Uterus (tissue), 4 donors: ENCODE measurements around the gene WDR27. TPM values are rescaled to one million over a fixed set of nuclear protein-coding genes. Genes with fewer than 3 reads are reported as not detected.

ENCODE experiments used
- DNase-seq, 2 donors: peaks; one replicate each; pipeline ENCODE4 v3.0.0-alpha.2; 2019 to 2020
- H3K27ac ChIP-seq, 2 donors: fragments of 200-600 bp; sonication (generic); 1 replicate in 1 of 2; 2 replicates in 1 of 2; pipeline ENCODE4 v1.5.1; 2016 to 2018
- H3K27me3 ChIP-seq, 2 donors: fragments of 200-600 bp; sonication (generic); one replicate each; pipeline ENCODE4 v1.5.1; 2018 to 2019; ENCODE audit warnings: control low read depth in 1 of 2
- H3K36me3 ChIP-seq, 2 donors: fragments of 200-600 bp; sonication (generic); one replicate each; pipeline ENCODE4 v1.5.1; 2019; ENCODE audit warnings: control low read depth in 1 of 2
- H3K4me1 ChIP-seq, 2 donors: fragments of 200-600 bp; sonication (generic); one replicate each; pipeline ENCODE4 v1.5.1; 2018 to 2019; ENCODE audit warnings: control low read depth in 1 of 2
- H3K4me3 ChIP-seq, 2 donors: fragments of 200-600 bp; sonication (generic); 1 replicate in 1 of 2; 2 replicates in 1 of 2; pipeline ENCODE4 v1.5.1; 2018 to 2019; ENCODE audit warnings: mild to moderate bottlenecking in 1 of 2
- H3K9me3 ChIP-seq, 2 donors: fragments of 200-600 bp; sonication (generic); one replicate each; pipeline ENCODE4 v1.5.1; 2019; ENCODE audit warnings: control low read depth in 1 of 2
- CTCF ChIP-seq, 4 experiments: fragments of 200-600 bp in 2 of 4; fragments of 450-650 bp in 2 of 4; sonication (generic) in 2 of 4; IDR thresholded peaks; one replicate each; pipeline ENCODE4 v1.5.1; 2016 to 2019; ENCODE audit warnings: antibody characterized with exemption in 4 of 4, mild to moderate bottlenecking in 2 of 4, moderate library complexity in 1 of 4
- POLR2A ChIP-seq, 2 donors: fragments of 450-650 bp; IDR thresholded peaks; one replicate each; pipeline ENCODE4 v1.6.1; 2016; ENCODE audit warnings: antibody characterized with exemption in 2 of 2, mild to moderate bottlenecking in 1 of 2, moderate library complexity in 1 of 2
- intact Hi-C: fragments of 100-400 bp; cut with DNase I; formaldehyde crosslinking; loops from one replicate; pipeline ENCODE4 v1.15.1; 2023; ENCODE audit warnings: low total_unique reads
- total RNA-seq, 4 donors: library from RNA; depleted of rRNA in 3 of 4; stranded (reverse); fragments of >200 nt in 3 of 4; gene quantifications; one replicate each; pipeline versions ENCODE4 v1.1.0 to v1.2.4, GENCODE V29; 2014 to 2023
- donor health status: DM: yes; HTN: yes; CAD: no.

Gene WDR27
- total RNA-seq, 4 donors from 2014 or later, result 41.8 to 69.7 (median 59.7) TPM

GRCh38 chr6:169738204-169738975, 36.6 kb upstream of the WDR27 start:
- Histone ChIP-seq H3K4me3 (no peak overlapping the region), H3K36me3 (no peaks in the 10 kb centered on the region), H3K4me1 (no peaks in the 10 kb centered on the region), H3K9me3 (no peaks in the 10 kb centered on the region), H3K27ac (no peak overlapping the region), H3K27me3 (no peaks in the 10 kb centered on the region)
- TF ChIP-seq CTCF (IDR thresholded peaks at IDR 0.05) (no peak), POLR2A (IDR thresholded peaks at IDR 0.05) (no peak)
- no peak for DNase-seq
- intact Hi-C loops, result no loop called here

GRCh38 chr6:169729961-169730360, 28.1 kb upstream of the WDR27 start:
- Histone ChIP-seq H3K27me3 (no peaks in the 10 kb centered on the region), H3K4me3 (no peak overlapping the region), H3K27ac (no peak overlapping the region), H3K9me3 (no peaks in the 10 kb centered on the region), H3K4me1 (no peaks in the 10 kb centered on the region), H3K36me3 (no peaks in the 10 kb centered on the region)
- TF ChIP-seq CTCF (IDR thresholded peaks at IDR 0.05) (no peak), POLR2A (IDR thresholded peaks at IDR 0.05) (no peak)
- DNase-seq, result no peak
- intact Hi-C loops, result no loop called here

GRCh38 chr6:169726963-169727362, 25.1 kb upstream of the WDR27 start:
- no peaks in the 10 kb centered on the region for H3K36me3 ChIP-seq
- H3K27me3 ChIP-seq, result no peaks in the 10 kb centered on the region
- no peaks in the 10 kb centered on the region for H3K9me3 ChIP-seq
- no peak overlapping the region for H3K27ac ChIP-seq
- no peak for DNase-seq
- H3K4me3 ChIP-seq, result no peak overlapping the region
- intact Hi-C loops, result no loop called here
- no peaks in the 10 kb centered on the region for H3K4me1 ChIP-seq
- no peak for TF ChIP-seq POLR2A (IDR thresholded peaks at IDR 0.05)
- TF ChIP-seq CTCF (IDR thresholded peaks at IDR 0.05), result no peak

GRCh38 chr6:169726049-169726400, 24.2 kb upstream of the WDR27 start:
- H3K27me3 ChIP-seq, result no peaks in the 10 kb centered on the region
- DNase-seq, result no peak
- no peak overlapping the region for H3K27ac ChIP-seq
- no peak overlapping the region for H3K4me3 ChIP-seq
- intact Hi-C loops, result no loop called here
- TF ChIP-seq POLR2A (IDR thresholded peaks at IDR 0.05), result no peak
- TF ChIP-seq CTCF (IDR thresholded peaks at IDR 0.05), result no peak
- H3K9me3 ChIP-seq, result no peaks in the 10 kb centered on the region
- no peaks in the 10 kb centered on the region for H3K36me3 ChIP-seq
- no peaks in the 10 kb centered on the region for H3K4me1 ChIP-seq

GRCh38 chr6:169725125-169726048, 23.6 kb upstream of the WDR27 start:
- peak overlapping the region; percentile 94 to 96 for H3K27ac ChIP-seq
- TF ChIP-seq CTCF (IDR thresholded peaks at IDR 0.05) (no peak), POLR2A (IDR thresholded peaks at IDR 0.05) (peak; percentile 34 to 39)
- no peaks in the 10 kb centered on the region for H3K9me3 ChIP-seq
- intact Hi-C loops, result no loop called here
- peak overlapping the region; percentile 55 to 75 for H3K4me3 ChIP-seq
- no peaks in the 10 kb centered on the region for H3K36me3 ChIP-seq
- no peaks in the 10 kb centered on the region for H3K4me1 ChIP-seq
- no peaks in the 10 kb centered on the region for H3K27me3 ChIP-seq
- DNase-seq, result peak; percentile 55 to 69
